ENCODE measurements around the gene HTR3D. TPM values are rescaled to one million over a fixed set of nuclear protein-coding genes. Genes with fewer than 3 reads are reported as not detected.
"Not testable (repeated sequence)": the region's sequence is repeated elsewhere in the genome, so short reads cannot be mapped to it uniquely, and the experiment has no call there.

The HTR3D gene
- total and polyA plus RNA-seq, 12 donors = not detected

DNA sequence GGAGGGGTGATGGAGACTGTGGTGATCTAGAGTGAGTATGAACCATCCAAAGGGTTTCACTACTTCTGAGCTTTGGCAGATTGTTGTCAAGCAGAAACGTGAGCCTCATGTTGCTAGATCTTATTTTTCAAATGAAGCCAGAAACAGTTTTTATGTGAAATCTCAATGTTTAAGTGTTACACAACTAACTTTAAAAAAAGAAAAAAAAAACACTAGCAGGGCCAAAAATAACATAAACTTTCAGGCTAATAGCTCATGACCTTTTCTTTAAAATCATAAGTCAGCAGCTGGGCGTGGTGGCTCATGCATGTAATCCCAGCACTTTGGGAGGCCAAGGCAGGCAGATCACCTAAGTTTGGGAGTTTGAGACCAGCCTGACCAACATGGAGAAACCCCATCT is 2.1 kb upstream of the HTR3D start:
- no peaks in the 10 kb centered on the region for H3K36me3 ChIP-seq (replicated peaks in 1 of 2)
- TF ChIP-seq CTCF (IDR thresholded peaks at IDR 0.05) (no peak), POLR2A (IDR thresholded peaks at IDR 0.05) (no peak)
- intact Hi-C loops (cut with DNase I) = no loop called here

GRCh38 chr3:184030536-184030935 is 1.0 kb upstream of the HTR3D start:
- no peak for DNase-seq
- Histone ChIP-seq H3K36me3 (replicated peaks in 1 of 2) (no peaks in the 10 kb centered on the region), H3K27me3 (no peaks in the 10 kb centered on the region), H3K4me3 (no peak overlapping the region), H3K4me1 (replicated peaks in 1 of 2) (no peaks in the 10 kb centered on the region), H3K27ac (no peak overlapping the region), H3K9me3 (replicated peaks in 1 of 3) (no peaks in the 10 kb centered on the region)
- 69 to 92% (median 78%) methylated on average over 3 of the region's 3 CpGs for WGBS, 4 donors
- intact Hi-C loops (cut with DNase I) = no loop called here
- no peak for TF ChIP-seq POLR2A (IDR thresholded peaks at IDR 0.05)
- no peak for TF ChIP-seq CTCF (IDR thresholded peaks at IDR 0.05)

More for the DNA sequence above, 2.1 kb upstream of the HTR3D start:
- 57 to 76% (median 69%) methylated on average over 2 of the region's 2 CpGs for WGBS, 4 donors
- DNase-seq = no peak
- no peaks in the 10 kb centered on the region for H3K27me3 ChIP-seq
- H3K9me3 ChIP-seq (replicated peaks in 1 of 3) = no peaks in the 10 kb centered on the region
- H3K4me3 ChIP-seq = no peak overlapping the region
- no peaks in the 10 kb centered on the region for H3K4me1 ChIP-seq (replicated peaks in 1 of 2)
- no peak overlapping the region for H3K27ac ChIP-seq

DNA sequence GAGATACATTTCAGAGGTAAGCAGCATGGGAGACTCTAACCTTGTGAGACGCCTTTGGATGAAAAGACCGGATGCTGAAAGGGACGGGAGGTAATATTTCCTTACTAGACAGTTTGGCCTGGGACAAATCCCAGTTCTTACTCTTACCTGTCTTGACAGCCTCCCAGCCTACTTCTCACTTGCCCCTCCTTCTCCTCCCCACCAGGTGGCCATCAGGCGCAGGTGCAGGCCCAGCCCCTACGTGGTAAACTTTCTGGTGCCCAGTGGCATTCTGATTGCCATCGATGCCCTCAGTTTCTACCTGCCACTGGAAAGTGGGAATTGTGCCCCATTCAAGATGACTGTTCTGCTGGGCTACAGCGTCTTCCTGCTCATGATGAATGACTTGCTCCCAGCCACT is 6.3 kb downstream of the HTR3D start:
- TF ChIP-seq CTCF (IDR thresholded peaks at IDR 0.05) = no peak
- no peak for TF ChIP-seq POLR2A (IDR thresholded peaks at IDR 0.05)
- intact Hi-C loops (cut with DNase I) = no loop called here
- WGBS, 4 donors = 66 to 73% (median 69%) methylated on average over 7 of the region's 7 CpGs

DNA sequence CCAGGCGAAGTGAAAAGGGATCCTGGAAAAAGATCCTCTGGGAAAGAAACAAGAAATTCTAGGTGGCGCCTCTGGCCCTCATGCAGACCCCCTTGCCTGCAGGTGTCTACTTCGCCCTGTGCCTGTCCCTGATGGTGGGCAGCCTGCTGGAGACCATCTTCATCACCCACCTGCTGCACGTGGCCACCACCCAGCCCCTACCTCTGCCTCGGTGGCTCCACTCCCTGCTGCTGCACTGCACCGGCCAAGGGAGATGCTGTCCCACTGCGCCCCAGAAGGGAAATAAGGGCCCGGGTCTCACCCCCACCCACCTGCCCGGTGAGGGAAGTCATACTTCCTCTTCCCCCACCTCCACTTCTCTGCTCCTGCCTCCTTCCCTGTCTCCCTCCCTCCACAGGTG is 6.8 kb downstream of the HTR3D start:
- 79 to 86% (median 82%) methylated on average over 5 to 9 of the region's 9 CpGs for WGBS, 4 donors
- H3K4me3 ChIP-seq; H3K36me3 ChIP-seq (replicated peaks in 1 of 2); DNase-seq; H3K4me1 ChIP-seq (replicated peaks in 1 of 2); H3K27ac ChIP-seq; H3K9me3 ChIP-seq (replicated peaks in 1 of 3); intact Hi-C loops (cut with DNase I); H3K27me3 ChIP-seq: not testable (repeated sequence)

More for the DNA sequence above, 6.3 kb downstream of the HTR3D start:
- no peak for DNase-seq
- H3K9me3 ChIP-seq (replicated peaks in 1 of 3) = no peaks in the 10 kb centered on the region
- H3K27ac ChIP-seq = no peak overlapping the region
- no peaks in the 10 kb centered on the region for H3K4me1 ChIP-seq (replicated peaks in 1 of 2)
- no peaks in the 10 kb centered on the region for H3K27me3 ChIP-seq
- no peaks in the 10 kb centered on the region for H3K36me3 ChIP-seq (replicated peaks in 1 of 2)
- no peak overlapping the region for H3K4me3 ChIP-seq

DNA sequence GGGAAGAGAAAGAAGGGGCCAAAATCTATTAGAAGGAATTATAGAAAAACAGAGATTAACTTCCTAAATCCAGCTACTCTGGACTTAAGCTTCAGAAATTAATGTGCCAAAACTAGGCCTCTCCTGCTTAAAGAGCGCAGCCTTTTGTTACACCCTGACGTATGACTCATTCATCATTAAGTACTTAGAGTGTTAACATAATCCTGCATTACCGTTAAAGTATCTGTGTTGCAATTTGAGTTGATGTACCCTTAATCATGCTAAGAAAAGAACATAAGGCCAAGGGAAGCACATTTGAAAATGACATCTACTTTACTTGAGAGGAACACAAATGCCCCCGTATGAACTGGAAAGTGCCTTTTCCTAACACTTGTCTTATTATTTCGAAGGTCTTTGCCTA is 7.9 kb downstream of the HTR3D start:
- WGBS, 4 donors = 68 to 83% (median 72%) methylated on average over 5 of the region's 5 CpGs
- no peak for DNase-seq
- H3K4me3 ChIP-seq = no peak overlapping the region
- no peaks in the 10 kb centered on the region for H3K27me3 ChIP-seq
- H3K4me1 ChIP-seq (replicated peaks in 1 of 2) = no peaks in the 10 kb centered on the region
- H3K36me3 ChIP-seq (replicated peaks in 1 of 2) = no peaks in the 10 kb centered on the region
- H3K9me3 ChIP-seq (replicated peaks in 1 of 3) = no peaks in the 10 kb centered on the region
- H3K27ac ChIP-seq = no peak overlapping the region
- intact Hi-C loops (cut with DNase I) = no loop called here
- no peak for TF ChIP-seq CTCF (IDR thresholded peaks at IDR 0.05)
- TF ChIP-seq POLR2A (IDR thresholded peaks at IDR 0.05) = no peak

Measured in adrenal gland (tissue), 12 donors.